Measurements from ENCODE around the gene FTH1.
A peak's percentile ranks its signal among the peaks of the same experiment; 100 is the strongest.

FTH1 gene

GRCh38 chr11:61960532-61960931 is 6.9 kb downstream of the FTH1 start:
- CTCF ChIA-PET = interaction anchor here (1.8 kb wide), 1 partner anchor 121 kb away, joined by 7 read pairs; no protein-coding TSS in a partner anchor
- peak overlapping the region; percentile 69 for H3K27ac ChIP-seq
- POLR2A ChIA-PET (ENCODE audit: low non-redundant PET) = no interaction called here
- no peak for TF ChIP-seq CTCF (conservative IDR thresholded peaks at IDR 0.05; ENCODE audit: low read depth)
- no peak for DNase-seq (ENCODE audit: low spot score)

- DNase-seq (ENCODE audit: low spot score) = no peak
- peak overlapping the region; percentile 54; the same call in 1 of the 2 replicates for H3K27ac ChIP-seq
- ChIA-PET CTCF (interaction anchor here (1.8 kb wide), 1 partner anchor 122 kb away, joined by 7 read pairs; no protein-coding TSS in a partner anchor), POLR2A (ENCODE audit: low non-redundant PET) (interaction anchor here (1.0 kb wide), 1 partner anchor 8 kb away, joined by 4 read pairs; no protein-coding TSS in a partner anchor)
- TF ChIP-seq CTCF (conservative IDR thresholded peaks at IDR 0.05; ENCODE audit: low read depth) = no peak
These were observed 7.8 kb downstream of the FTH1 start for GRCh38 chr11:61959678-61960077.

DNA sequence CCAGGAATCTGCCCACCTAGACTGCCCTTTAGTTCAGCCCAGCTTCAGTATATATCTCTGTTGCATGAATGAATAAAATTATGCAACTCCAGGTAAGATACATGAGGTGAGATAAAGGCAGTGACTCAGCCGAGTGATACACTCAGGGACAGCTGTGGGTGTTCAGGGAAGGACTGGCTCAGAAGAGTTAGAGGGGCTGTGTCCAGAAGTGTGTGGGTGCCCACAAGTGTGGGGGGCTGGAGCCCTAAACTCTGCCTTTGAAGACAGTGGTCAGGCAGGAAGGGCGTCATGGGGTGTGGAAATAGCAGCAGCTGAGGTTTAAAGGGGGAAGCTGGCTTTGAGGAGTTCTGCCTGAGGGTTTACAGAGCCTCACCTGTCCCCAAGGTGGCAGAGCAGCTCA is 8.3 kb downstream of the FTH1 start:
- H3K27ac ChIP-seq = peak overlapping the region; percentile 54
- peak; percentile 54 for DNase-seq (ENCODE audit: low spot score)
- CTCF ChIA-PET = interaction anchor here (0.7 kb wide), 1 partner anchor 71 kb away, joined by 3 read pairs; no protein-coding TSS in a partner anchor
- TF ChIP-seq CTCF (conservative IDR thresholded peaks at IDR 0.05; ENCODE audit: low read depth) = no peak
- POLR2A ChIA-PET (ENCODE audit: low non-redundant PET) = interaction anchor here (1.0 kb wide), 1 partner anchor 9 kb away, joined by 4 read pairs; no protein-coding TSS in a partner anchor

- no peak for TF ChIP-seq CTCF (conservative IDR thresholded peaks at IDR 0.05; ENCODE audit: low read depth)
- CTCF ChIA-PET = interaction anchor here (0.7 kb wide), 1 partner anchor 71 kb away, joined by 3 read pairs; no protein-coding TSS in a partner anchor
- peak overlapping the region; percentile 54 for H3K27ac ChIP-seq
- DNase-seq (ENCODE audit: low spot score) = no peak
- POLR2A ChIA-PET (ENCODE audit: low non-redundant PET) = interaction anchor here (1.0 kb wide), 1 partner anchor 9 kb away, joined by 4 read pairs; no protein-coding TSS in a partner anchor
These were observed 8.8 kb downstream of the FTH1 start for GRCh38 chr11:61958590-61958989.

DNA sequence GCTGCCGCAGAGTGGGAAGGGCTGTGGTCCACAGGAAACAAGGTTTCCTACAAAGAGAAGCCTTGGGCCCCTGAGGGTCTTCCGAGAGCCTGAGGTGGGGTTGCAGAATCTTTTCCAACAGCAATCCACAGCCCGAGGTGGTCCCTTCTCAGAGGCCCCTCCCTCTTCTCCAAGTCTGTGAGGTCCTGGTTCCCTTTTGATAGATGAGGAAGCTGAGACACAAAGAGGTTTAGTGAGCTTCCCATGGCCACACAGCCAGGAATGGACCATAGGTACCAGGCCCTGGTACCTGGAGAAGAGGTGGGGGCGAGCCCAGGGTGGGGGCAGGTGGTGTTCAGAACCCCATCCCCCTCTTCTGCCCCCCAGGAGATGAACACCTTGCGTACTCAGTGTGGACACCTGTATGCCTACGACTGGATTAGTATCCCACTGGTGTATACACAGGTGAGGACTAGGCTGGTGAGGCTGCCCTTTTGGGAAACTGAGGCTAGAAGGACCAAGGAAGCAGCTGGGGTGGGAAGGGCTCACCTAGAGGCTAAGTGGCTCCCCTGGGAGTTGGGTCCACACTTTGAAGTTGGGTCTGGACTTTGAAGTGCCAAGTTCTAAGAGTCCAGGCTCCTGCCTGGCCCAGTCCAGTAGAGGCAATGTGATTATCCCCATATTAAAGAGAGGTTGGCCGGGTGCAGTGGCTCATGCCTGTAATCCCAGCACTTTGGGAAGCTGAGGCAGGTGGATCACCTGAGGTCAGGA is 10.2 kb downstream of the FTH1 start:
- ChIA-PET CTCF (interaction anchor here (0.5 to 0.7 kb wide), 3 partner anchors 61 to 105 kb away, joined by 3 read pairs; no protein-coding TSS in a partner anchor), POLR2A (ENCODE audit: low non-redundant PET) (no interaction called here)
- no peak overlapping the region; the same call in 1 of the 2 replicates for H3K27ac ChIP-seq
- no peak for DNase-seq (ENCODE audit: low spot score)
- TF ChIP-seq CTCF (conservative IDR thresholded peaks at IDR 0.05; ENCODE audit: low read depth) = no peak

GRCh38 chr11:61956191-61957020 is 11.0 kb downstream of the FTH1 start:
- POLR2A ChIA-PET (ENCODE audit: low non-redundant PET) = no interaction called here

More at GRCh38 chr11:61956191-61957020, 11.0 kb downstream of the FTH1 start:
- DNase-seq (ENCODE audit: low spot score) = no peak
- CTCF ChIA-PET = no interaction called here
- H3K27ac ChIP-seq = no peak overlapping the region; the same call in 1 of the 2 replicates
- TF ChIP-seq CTCF (conservative IDR thresholded peaks at IDR 0.05; ENCODE audit: low read depth) = no peak

Data from RWPE1 (cell line).